ENCODE measurements around the gene NEGR1. TPM values are rescaled to one million over a fixed set of nuclear protein-coding genes. Genes with fewer than 3 reads are reported as not detected.

Gene NEGR1
- total RNA-seq, 1 experiment from 2014 or later: 0.05 TPM

DNA sequence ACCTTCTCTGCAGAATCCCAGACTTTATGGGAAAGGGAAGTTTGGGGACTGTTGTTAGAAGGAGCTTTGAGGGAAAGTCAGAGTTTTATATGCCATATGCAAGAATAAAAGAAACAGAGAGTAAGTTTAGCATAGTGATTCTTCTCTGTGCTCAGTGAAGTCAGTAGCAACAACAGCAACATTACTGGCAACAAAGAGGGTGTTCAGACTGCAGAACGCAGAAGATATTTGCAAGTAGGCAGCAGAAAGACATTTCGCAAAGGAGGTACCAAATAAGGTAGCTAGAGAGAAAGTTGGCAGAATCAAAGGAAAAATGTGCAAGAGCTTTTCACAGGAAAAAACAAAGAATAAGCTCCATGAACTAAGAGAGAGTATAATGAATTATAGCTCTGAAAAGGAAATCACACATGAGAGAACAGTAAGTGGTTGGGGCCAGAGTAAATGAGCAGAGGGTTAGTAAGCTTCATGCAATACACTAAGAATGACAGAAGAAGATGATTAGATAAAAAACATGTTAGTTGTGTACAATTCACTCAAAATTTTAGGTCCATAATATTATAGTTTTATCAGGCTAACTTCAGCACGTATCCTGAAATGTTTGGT lies 98.1 kb downstream of the NEGR1 start (continued):
- no peak for TF ChIP-seq CTCF (IDR thresholded peaks at IDR 0.05 in 2 of 3, conservative IDR thresholded peaks at IDR 0.05 in 1 of 3; ENCODE audit: borderline replicate concordance in 1 of 3, insufficient read depth in 1 of 3, low read depth in 2 of 3, low read length in 2 of 3)

DNA sequence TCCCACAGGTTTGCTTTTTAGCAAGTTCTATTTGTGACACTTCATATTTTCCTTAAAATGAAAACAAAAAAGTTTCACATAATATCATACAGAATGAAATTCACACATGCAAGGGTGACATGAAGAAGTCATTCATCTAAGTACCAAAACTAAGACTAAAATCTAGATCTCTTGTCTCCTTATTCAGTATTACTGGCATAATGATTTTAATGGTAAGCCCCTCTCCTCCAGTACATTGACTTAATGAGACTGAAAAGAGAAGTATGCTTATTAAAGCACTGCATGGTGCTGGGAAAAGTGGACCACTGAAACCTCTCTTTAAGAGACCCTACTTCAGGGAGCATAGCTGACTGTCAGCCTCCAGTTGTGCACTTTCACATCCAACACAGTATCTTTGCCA lies 99.5 kb downstream of the NEGR1 start:
- TF ChIP-seq SP1 (IDR thresholded peaks at IDR 0.05; ENCODE audit: low read depth) (no peak), CEBPB (IDR thresholded peaks at IDR 0.05; ENCODE audit: low read depth) (no peak), FOSL1 (IDR thresholded peaks at IDR 0.05; ENCODE audit: low read depth) (no peak)
- TF ChIP-seq, protein P1, sequence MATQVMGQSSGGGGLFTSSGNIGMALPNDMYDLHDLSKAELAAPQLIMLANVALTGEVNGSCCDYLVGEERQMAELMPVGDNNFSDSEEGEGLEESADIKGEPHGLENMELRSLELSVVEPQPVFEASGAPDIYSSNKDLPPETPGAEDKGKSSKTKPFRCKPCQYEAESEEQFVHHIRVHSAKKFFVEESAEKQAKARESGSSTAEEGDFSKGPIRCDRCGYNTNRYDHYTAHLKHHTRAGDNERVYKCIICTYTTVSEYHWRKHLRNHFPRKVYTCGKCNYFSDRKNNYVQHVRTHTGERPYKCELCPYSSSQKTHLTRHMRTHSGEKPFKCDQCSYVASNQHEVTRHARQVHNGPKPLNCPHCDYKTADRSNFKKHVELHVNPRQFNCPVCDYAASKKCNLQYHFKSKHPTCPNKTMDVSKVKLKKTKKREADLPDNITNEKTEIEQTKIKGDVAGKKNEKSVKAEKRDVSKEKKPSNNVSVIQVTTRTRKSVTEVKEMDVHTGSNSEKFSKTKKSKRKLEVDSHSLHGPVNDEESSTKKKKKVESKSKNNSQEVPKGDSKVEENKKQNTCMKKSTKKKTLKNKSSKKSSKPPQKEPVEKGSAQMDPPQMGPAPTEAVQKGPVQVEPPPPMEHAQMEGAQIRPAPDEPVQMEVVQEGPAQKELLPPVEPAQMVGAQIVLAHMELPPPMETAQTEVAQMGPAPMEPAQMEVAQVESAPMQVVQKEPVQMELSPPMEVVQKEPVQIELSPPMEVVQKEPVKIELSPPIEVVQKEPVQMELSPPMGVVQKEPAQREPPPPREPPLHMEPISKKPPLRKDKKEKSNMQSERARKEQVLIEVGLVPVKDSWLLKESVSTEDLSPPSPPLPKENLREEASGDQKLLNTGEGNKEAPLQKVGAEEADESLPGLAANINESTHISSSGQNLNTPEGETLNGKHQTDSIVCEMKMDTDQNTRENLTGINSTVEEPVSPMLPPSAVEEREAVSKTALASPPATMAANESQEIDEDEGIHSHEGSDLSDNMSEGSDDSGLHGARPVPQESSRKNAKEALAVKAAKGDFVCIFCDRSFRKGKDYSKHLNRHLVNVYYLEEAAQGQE (IDR thresholded peaks at IDR 0.05; ENCODE audit: low read depth): no peak
- no peak for ATAC-seq
- H3K36me3 ChIP-seq (ENCODE audit: control insufficient read depth in 1 of 2, insufficient read depth in 2 of 2, low read length in 2 of 2): no peaks in the 10 kb centered on the region
- no peaks in the 10 kb centered on the region for H3K79me2 ChIP-seq (ENCODE audit: insufficient read depth, low read length)
- peaks cover 0 to 8% of the 10 kb centered on the region in 2 experiments; a peak in 2 of 4 replicates for H3K9me3 ChIP-seq (ENCODE audit: control insufficient read depth in 1 of 2, insufficient read depth in 1 of 2, low read depth in 1 of 2, low read length in 2 of 2)
- no peak overlapping the region for H3K27ac ChIP-seq (ENCODE audit: low read depth, low read length)
- no peaks in the 10 kb centered on the region for H3K4me1 ChIP-seq (ENCODE audit: control insufficient read depth in 1 of 2, insufficient read depth in 2 of 2, low read length in 2 of 2)
- no peak overlapping the region for H3K4me2 ChIP-seq (ENCODE audit: low read length)
- H3K9ac ChIP-seq (ENCODE audit: low read length): no peak overlapping the region
- CTCF ChIA-PET: no interaction called here
- RAD21 ChIA-PET (ENCODE audit: low non-redundant PET in 1 of 2, low total read pairs in 2 of 2, uncharacterized antibody in 2 of 2, unreplicated experiment in 2 of 2): no interaction called here
- H4K20me1 ChIP-seq (ENCODE audit: insufficient read depth): no peaks in the 10 kb centered on the region
- intact Hi-C loops (cut with micrococcal nuclease): no loop called here
- H3K9me2 ChIP-seq (ENCODE audit: insufficient read depth): no peaks in the 10 kb centered on the region
- no peak overlapping the region for H3K4me3 ChIP-seq (replicated peaks in 1 of 2; ENCODE audit: low read depth in 1 of 2, low read length in 2 of 2)
- BruUV-seq (replicated peaks): no TSS peak
- DNase-seq (ENCODE audit: low read depth, low spot score): no peak
- H2AFZ ChIP-seq (ENCODE audit: low read depth, low read length, poor library complexity, severe bottlenecking): no peak overlapping the region
- no peaks in the 10 kb centered on the region for H3K27me3 ChIP-seq (ENCODE audit: insufficient read depth, low read length)
- POLR2A ChIA-PET: no interaction called here
